PC-9 (cell line): ENCODE data around the gene SEC11A. TPM values are rescaled to one million over a fixed set of nuclear protein-coding genes. Genes with fewer than 3 reads are reported as not detected.

Experiments used
- BruUV-seq: library from RNA; stranded (reverse); fragments of 400-500 nt; replicated peaks from 2 replicates; lab custom pipeline; 2021; lab: Mats Ljungman, UMichigan
- CTCF ChIA-PET: fragments of 300-600 bp; sonication (Branson Sonifier 250); formaldehyde crosslinking; loops from one replicate; lab custom pipeline; 2022; ENCODE audit warnings: antibody characterized with exemption; lab: Charles Lee
- POLR2A ChIA-PET: fragments of 300-600 bp; sonication (Branson Sonifier 250); formaldehyde crosslinking; loops from one replicate; lab custom pipeline; 2022; ENCODE audit warnings: antibody characterized with exemption; ENCODE audit not compliant: unreplicated experiment; lab: Charles Lee
- DNase-seq, 2 experiments: peaks; one replicate each; pipeline versions ENCODE4 v3.0.0 to v3.0.0-alpha.2; 2015 to 2022; ENCODE audit warnings: mixed read lengths in 1 of 2
- H2AFZ ChIP-seq: fragments of 200-600 bp; sonication (generic); 2 replicates; pipeline ENCODE4 v1.8.1; 2017; ENCODE audit warnings: antibody characterized with exemption
- H3F3A ChIP-seq: fragments of 200-600 bp; sonication (generic); 2 replicates; pipeline ENCODE4 v1.8.1; 2017; ENCODE audit warnings: antibody characterized with exemption, mild to moderate bottlenecking, low read depth; ENCODE audit not compliant: insufficient read depth
- H3K27ac ChIP-seq: fragments of 200-600 bp; sonication (generic); 2 replicates; pipeline ENCODE4 v1.6.1; 2016; ENCODE audit warnings: mixed run types
- H3K27me3 ChIP-seq: fragments of 200-600 bp; sonication (generic); 2 replicates; pipeline ENCODE4 v1.6.1; 2016; ENCODE audit warnings: low read depth, mixed run types; ENCODE audit not compliant: insufficient read depth
- H3K36me3 ChIP-seq: fragments of 200-600 bp; sonication (generic); 2 replicates; pipeline ENCODE4 v1.6.1; 2016; ENCODE audit warnings: low read depth, mixed run types
- H3K4me1 ChIP-seq: fragments of 200-600 bp; sonication (generic); replicated peaks from 2 replicates; pipeline ENCODE4 v1.6.1; 2016; ENCODE audit warnings: mixed run types; ENCODE audit not compliant: insufficient read depth
- H3K4me2 ChIP-seq: fragments of 200-600 bp; sonication (generic); 2 replicates; pipeline ENCODE4 v1.6.1; 2017; ENCODE audit warnings: mixed run types
- H3K4me3 ChIP-seq: fragments of 200-600 bp; sonication (generic); 2 replicates; pipeline ENCODE4 v1.6.1; 2016; ENCODE audit warnings: mixed run types
- H3K79me2 ChIP-seq: fragments of 200-600 bp; sonication (generic); 2 replicates; pipeline ENCODE4 v1.6.1; 2017; ENCODE audit warnings: low read depth, mixed run types
- H3K9me2 ChIP-seq: fragments of 200-600 bp; sonication (generic); 2 replicates; pipeline ENCODE4 v1.8.1; 2017; ENCODE audit warnings: mild to moderate bottlenecking; ENCODE audit not compliant: insufficient read depth
- H3K9me3 ChIP-seq: fragments of 200-600 bp; sonication (generic); 2 replicates; pipeline ENCODE4 v1.8.1; 2016; ENCODE audit warnings: low read depth; ENCODE audit not compliant: insufficient read depth
- H4K20me1 ChIP-seq: fragments of 200-600 bp; sonication (generic); 2 replicates; pipeline ENCODE4 v1.8.1; 2017; ENCODE audit not compliant: insufficient read depth
- CTCF ChIP-seq: fragments of 200-600 bp; sonication (generic); conservative IDR thresholded peaks from 2 replicates; pipeline ENCODE4 v1.6.1; 2017; ENCODE audit warnings: mixed run types, antibody characterized with exemption, mild to moderate bottlenecking, moderate library complexity
- EZH2 ChIP-seq: fragments of 200-600 bp; sonication (generic); IDR thresholded peaks from 2 replicates; pipeline ENCODE4 v1.8.0; 2017; ENCODE audit warnings: antibody characterized with exemption, low read depth
- intact Hi-C: fragments of 100-400 bp; cut with micrococcal nuclease; formaldehyde crosslinking; loops from one replicate; pipeline ENCODE4 v1.10.0; 2022; ENCODE audit not compliant: unreplicated experiment
- total RNA-seq: library from RNA; stranded (reverse); gene quantifications from 2 replicates; pipeline ENCODE4 v1.2.3, GENCODE V29; 2021

The SEC11A gene
- total RNA-seq, 1 experiment from 2014 or later, result 174 TPM

- 0 out of 2 replicates have a peak, but pooled peaks cover 3% of the 10 kb centered on the region for H3K79me2 ChIP-seq
- no peaks in the 10 kb centered on the region for H3K36me3 ChIP-seq
- TF ChIP-seq CTCF (no peak), EZH2 (no peak)
- H3K9me2 ChIP-seq, result no peaks in the 10 kb centered on the region
- peaks cover 21% of the 10 kb centered on the region for H3K4me1 ChIP-seq
- H3K9me3 ChIP-seq, result no peaks in the 10 kb centered on the region
- no peak overlapping the region for H3K4me2 ChIP-seq
- no peak overlapping the region for H3K27ac ChIP-seq
- peaks cover 59% of the 10 kb centered on the region; the same call in 1 of the 2 replicates for H3F3A ChIP-seq
- intact Hi-C loops, result loop anchor here (5.0 to 10.0 kb wide), 2 partner anchors 87 to 125 kb away; partner anchors contain the start of gene ZNF592
- H3K27me3 ChIP-seq, result no peaks in the 10 kb centered on the region
- H3K4me3 ChIP-seq, result no peak overlapping the region
- POLR2A ChIA-PET, result interaction anchor here (0.7 kb wide), 1 partner anchor 9 kb away, joined by 6 read pairs; no protein-coding TSS in a partner anchor
- no peak for DNase-seq
- no TSS peak for BruUV-seq
- CTCF ChIA-PET, result interaction anchor here (0.6 kb wide), 1 partner anchor 57 kb away, joined by 10 read pairs; no protein-coding TSS in a partner anchor
- no peak overlapping the region for H2AFZ ChIP-seq
- H4K20me1 ChIP-seq, result no peaks in the 10 kb centered on the region
Observed at GRCh38 chr15:84659904-84660781, 55.8 kb downstream of the SEC11A start.

- no peaks in the 10 kb centered on the region for H3K36me3 ChIP-seq
- intact Hi-C loops, result loop anchor here (5.0 to 10.0 kb wide), 2 partner anchors 88 to 126 kb away; partner anchors contain the start of gene ZNF592
- H3K27me3 ChIP-seq, result no peaks in the 10 kb centered on the region
- DNase-seq, result no peak
- H3K27ac ChIP-seq, result peak overlapping the region; percentile 83
- peak overlapping the region; percentile 70; the same call in 1 of the 2 replicates for H3K4me3 ChIP-seq
- H3K79me2 ChIP-seq, result peaks cover 4% of the 10 kb centered on the region
- ChIA-PET CTCF (interaction anchor here (0.6 to 0.7 kb wide), 2 partner anchors 77 to 742 kb away, joined by 4 to 9 read pairs; no protein-coding TSS in a partner anchor), POLR2A (no interaction called here)
- no peak for TF ChIP-seq EZH2
- TF ChIP-seq CTCF, result no peak
- H3K9me2 ChIP-seq, result no peaks in the 10 kb centered on the region
- peak overlapping the region; percentile 86 for H2AFZ ChIP-seq
- no peaks in the 10 kb centered on the region for H3K9me3 ChIP-seq
- H3F3A ChIP-seq, result peaks cover 63% of the 10 kb centered on the region; the same call in 1 of the 2 replicates
- H3K4me1 ChIP-seq, result peaks cover 21% of the 10 kb centered on the region
- TSS peak; percentile 18 for BruUV-seq
- H3K4me2 ChIP-seq, result peak overlapping the region; percentile 77
- no peaks in the 10 kb centered on the region for H4K20me1 ChIP-seq
Observed at GRCh38 chr15:84658788-84659411, 57.0 kb downstream of the SEC11A start.
